Thyroid gland (tissue), 4 donors: Measurements from ENCODE around the gene IL20RB.

Experiments
- CTCF ChIP-seq, 6 experiments: fragments of 200-600 bp in 3 of 6; fragments of 450-650 bp in 3 of 6; sonication (generic) in 3 of 6; IDR thresholded peaks; one replicate each; pipeline ENCODE4 v1.5.1; 2016 to 2019; ENCODE audit warnings: antibody characterized with exemption in 6 of 6, mild to moderate bottlenecking in 2 of 6, inconsistent platforms in 1 of 6, moderate library complexity in 1 of 6
- POLR2A ChIP-seq, 2 donors: fragments of 450-650 bp; IDR thresholded peaks; one replicate each; pipeline ENCODE4 v1.6.1; 2017; ENCODE audit warnings: antibody characterized with exemption in 2 of 2, mild to moderate bottlenecking in 2 of 2, moderate library complexity in 1 of 2

- TF ChIP-seq CTCF (IDR thresholded peaks at IDR 0.05): no peak
- TF ChIP-seq POLR2A (IDR thresholded peaks at IDR 0.05): no peak
These were observed 10.3 kb upstream of the IL20RB start for GRCh38 chr3:136947477-136947876.
